ENCODE data around the gene THAP7. TPM values are rescaled to one million over a fixed set of nuclear protein-coding genes. Genes with fewer than 3 reads are reported as not detected.

Gene THAP7
- total RNA-seq, 1 experiment from 2014 or later: 19.3 TPM

GRCh38 chr22:21014726-21015465 is 13.0 kb upstream of the THAP7 start, which contains the start of gene P2RX6:
Gene P2RX6 (plus strand): TSS chr22:21015165. CDS start chr22:21015175, 10 bp downstream.
- peaks cover 3% of the 10 kb centered on the region for H3K9me3 Mint-ChIP-seq
- no peaks in the 10 kb centered on the region for H3K36me3 Mint-ChIP-seq
- H3K4me3 Mint-ChIP-seq: peak within 1 kb of the TSS; percentile 85
- no peak for DNase-seq (ENCODE audit: low spot score)
- ChIA-PET POLR2A (interaction anchor here (1.0 to 1.1 kb wide), 2 partner anchors 13 to 34 kb away, joined by 3 to 4 read pairs; partner anchors contain the start of gene THAP7), CTCF (interaction anchor here (0.9 to 2.7 kb wide), 6 partner anchors 13 to 129 kb away, joined by 3 to 19 read pairs (median 3); partner anchors contain the start of genes LZTR1 and THAP7)
- H3K4me1 Mint-ChIP-seq: peaks cover 30% of the 10 kb centered on the region
- peak within 1 kb of the TSS; percentile 89; the same call in 1 of the 2 replicates for H3K27ac Mint-ChIP-seq
- H3K27me3 Mint-ChIP-seq (ENCODE audit: low read depth): peaks cover 23% of the 10 kb centered on the region
- TF ChIP-seq NFYB (CRISPR knock-in tag; conservative IDR thresholded peaks at IDR 0.05; ENCODE audit: low read depth): no peak
- no peak for TF ChIP-seq ZNF671 (CRISPR knock-in tag; IDR thresholded peaks at IDR 0.05)
- TF ChIP-seq ZNF232 (CRISPR knock-in tag; IDR thresholded peaks at IDR 0.05): no peak
- TF ChIP-seq MXD4 (CRISPR knock-in tag; IDR thresholded peaks at IDR 0.05; ENCODE audit: borderline replicate concordance): no peak
- no peak for TF ChIP-seq ERG (CRISPR knock-in tag; IDR thresholded peaks at IDR 0.05)
- ATAC-seq: no peak

GRCh38 chr22:21014202-21014725 is 12.3 kb upstream of the THAP7 start:
- H3K9me3 Mint-ChIP-seq: no peaks in the 10 kb centered on the region
- no peaks in the 10 kb centered on the region for H3K36me3 Mint-ChIP-seq
- peaks cover 21% of the 10 kb centered on the region for H3K27me3 Mint-ChIP-seq (ENCODE audit: low read depth)
- H3K4me1 Mint-ChIP-seq: peaks cover 36% of the 10 kb centered on the region
- H3K4me3 Mint-ChIP-seq: peak overlapping the region; percentile 85
- TF ChIP-seq FOXP1 (CRISPR knock-in tag; IDR thresholded peaks at IDR 0.05; ENCODE audit: borderline replicate concordance) (0 out of 2 replicates have a peak, but pooled peaks have one; percentile 1), ZNF423 (CRISPR knock-in tag; IDR thresholded peaks at IDR 0.05) (no peak), HMGXB4 (CRISPR knock-in tag; IDR thresholded peaks at IDR 0.05) (no peak), NR2C2 (CRISPR knock-in tag; IDR thresholded peaks at IDR 0.05) (no peak), SP1 (CRISPR knock-in tag; conservative IDR thresholded peaks at IDR 0.05) (peak; percentile 67), ZNF232 (CRISPR knock-in tag; IDR thresholded peaks at IDR 0.05) (no peak), ZMAT4 (CRISPR knock-in tag; IDR thresholded peaks at IDR 0.05) (no peak), TEAD1 (CRISPR knock-in tag; IDR thresholded peaks at IDR 0.05) (0 out of 2 replicates have a peak, but pooled peaks have one; percentile 29), ARID4B (CRISPR knock-in tag; IDR thresholded peaks at IDR 0.05; ENCODE audit: borderline replicate concordance) (no peak; the same call in 1 of the 2 replicates), ZNF671 (CRISPR knock-in tag; IDR thresholded peaks at IDR 0.05) (no peak), MAX (CRISPR knock-in tag; IDR thresholded peaks at IDR 0.05) (peak; percentile 48; the same call in 1 of the 2 replicates), FOXK1 (CRISPR knock-in tag; IDR thresholded peaks at IDR 0.05) (peak; percentile 41; the same call in 1 of the 2 replicates), NFYB (CRISPR knock-in tag; conservative IDR thresholded peaks at IDR 0.05; ENCODE audit: low read depth) (peak; percentile 68)
- ATAC-seq (peak; percentile 90), DNase-seq (ENCODE audit: low spot score) (peak; percentile 97)
- ChIA-PET POLR2A (interaction anchor here (1.0 to 1.1 kb wide), 2 partner anchors 12 to 33 kb away, joined by 3 to 4 read pairs; partner anchors contain the start of gene THAP7), CTCF (interaction anchor here (1.0 to 2.7 kb wide), 5 partner anchors 12 to 88 kb away, joined by 3 to 19 read pairs (median 3); partner anchors contain the start of genes LZTR1 and THAP7)
- peak overlapping the region; percentile 89; the same call in 1 of the 2 replicates for H3K27ac Mint-ChIP-seq

All from WTC11 (cell line).